NOMO-1 treated with dmso at 0.1 percent for 144 hours (cell line): ENCODE results near the gene CYGB.
A peak's percentile ranks its signal among the peaks of the same experiment; 100 is the strongest.

ENCODE experiments used
- DNase-seq: peaks from one replicate; lab custom pipeline; 2025; ENCODE audit not compliant: unreplicated experiment; lab: John Stamatoyannopoulos, UW

Gene CYGB

DNA sequence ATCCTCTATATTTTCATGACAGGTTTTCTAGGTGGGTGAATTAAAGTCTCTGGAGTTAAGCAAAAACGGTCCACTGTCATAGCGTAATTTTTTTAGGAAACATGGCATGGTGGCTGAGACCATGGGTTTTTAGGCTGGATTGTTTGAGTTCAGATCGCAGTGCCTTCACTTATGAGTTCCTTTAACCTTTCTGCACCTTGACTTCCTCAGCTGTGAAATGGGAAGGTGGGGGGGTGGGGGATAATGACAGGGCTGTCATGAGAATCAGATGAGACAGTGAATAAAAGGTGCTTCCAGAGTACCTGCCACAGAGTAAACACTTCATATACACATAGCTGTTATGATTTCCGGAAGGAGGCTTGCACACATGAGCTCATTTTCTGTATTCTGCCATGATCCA, 14.2 kb upstream of the CYGB start:
- no peak for DNase-seq

DNA sequence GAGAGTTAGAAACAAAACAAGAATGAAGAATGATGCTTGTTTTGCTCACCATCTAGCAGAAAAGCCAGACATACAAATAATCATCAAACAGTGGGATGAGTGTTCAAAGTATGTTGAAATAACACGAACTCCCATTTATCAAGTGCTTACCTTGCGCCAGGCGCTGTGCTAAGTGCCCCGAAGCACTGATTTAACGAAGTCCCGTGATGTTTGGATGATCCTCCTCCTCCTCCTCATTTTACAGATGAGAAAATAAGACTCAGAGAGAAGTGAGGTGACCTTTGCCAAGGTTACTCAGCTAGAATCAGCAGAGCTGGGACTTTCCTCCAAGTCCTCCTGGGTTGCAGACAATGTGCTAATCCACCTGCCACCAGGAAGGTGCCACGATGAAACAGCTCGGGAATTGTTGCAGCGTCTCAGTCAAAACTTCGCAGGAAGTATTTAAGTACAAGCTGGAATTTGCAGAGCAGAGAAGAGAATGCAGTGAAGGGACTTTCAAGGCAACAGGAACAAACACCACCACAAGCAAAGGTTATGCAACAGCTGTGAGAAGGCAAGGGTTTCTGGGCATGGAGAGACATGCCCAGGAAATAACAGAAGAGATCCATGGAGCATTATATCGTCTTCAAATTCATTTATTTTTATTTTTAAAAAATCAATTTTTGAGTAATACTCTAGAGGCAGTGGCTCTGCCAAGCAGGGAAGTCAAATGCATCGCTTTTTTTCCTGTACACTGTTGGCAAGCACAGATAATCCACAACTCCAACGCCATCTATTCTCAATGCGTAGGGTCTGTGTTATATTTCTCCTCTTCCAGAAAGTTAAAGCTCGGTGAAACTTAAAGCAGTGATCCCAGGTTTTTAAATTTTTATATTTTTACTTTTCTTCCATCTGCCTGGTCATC, 13.5 kb upstream of the CYGB start:
- DNase-seq, result peak; percentile 22

DNA sequence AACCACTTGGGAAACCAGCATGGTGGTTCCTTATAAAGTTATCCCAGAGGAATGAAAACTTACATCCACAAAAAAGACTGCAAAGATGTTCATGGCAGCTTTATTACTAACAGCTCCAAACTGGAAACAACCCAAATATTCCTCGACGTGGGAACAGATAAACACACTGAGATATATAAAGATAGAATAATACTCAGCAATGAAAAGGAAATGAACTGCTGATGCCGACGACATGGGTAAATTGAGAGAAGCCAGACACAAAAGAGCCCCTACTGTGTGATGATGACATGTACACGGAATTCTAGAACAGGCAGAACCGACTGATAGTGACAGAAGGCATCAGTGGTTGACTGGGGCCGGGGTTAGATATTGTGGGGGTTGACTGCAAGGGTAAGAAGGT, 12.0 kb upstream of the CYGB start:
- DNase-seq, result no peak

DNA sequence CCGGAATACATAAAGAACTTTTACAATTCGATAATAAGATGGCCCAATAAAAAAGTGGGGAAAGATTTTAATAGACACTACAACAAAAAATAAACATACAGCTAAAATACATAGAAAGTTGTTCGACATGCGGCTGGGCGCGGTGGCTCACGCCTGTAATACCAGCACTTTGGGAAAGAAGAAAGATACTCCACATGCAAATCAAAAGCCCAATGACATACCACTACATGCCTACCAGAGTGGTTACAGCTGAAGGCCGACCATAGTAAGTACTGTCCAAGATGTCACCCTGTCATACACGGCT, 11.7 kb upstream of the CYGB start:
- no peak for DNase-seq

DNA sequence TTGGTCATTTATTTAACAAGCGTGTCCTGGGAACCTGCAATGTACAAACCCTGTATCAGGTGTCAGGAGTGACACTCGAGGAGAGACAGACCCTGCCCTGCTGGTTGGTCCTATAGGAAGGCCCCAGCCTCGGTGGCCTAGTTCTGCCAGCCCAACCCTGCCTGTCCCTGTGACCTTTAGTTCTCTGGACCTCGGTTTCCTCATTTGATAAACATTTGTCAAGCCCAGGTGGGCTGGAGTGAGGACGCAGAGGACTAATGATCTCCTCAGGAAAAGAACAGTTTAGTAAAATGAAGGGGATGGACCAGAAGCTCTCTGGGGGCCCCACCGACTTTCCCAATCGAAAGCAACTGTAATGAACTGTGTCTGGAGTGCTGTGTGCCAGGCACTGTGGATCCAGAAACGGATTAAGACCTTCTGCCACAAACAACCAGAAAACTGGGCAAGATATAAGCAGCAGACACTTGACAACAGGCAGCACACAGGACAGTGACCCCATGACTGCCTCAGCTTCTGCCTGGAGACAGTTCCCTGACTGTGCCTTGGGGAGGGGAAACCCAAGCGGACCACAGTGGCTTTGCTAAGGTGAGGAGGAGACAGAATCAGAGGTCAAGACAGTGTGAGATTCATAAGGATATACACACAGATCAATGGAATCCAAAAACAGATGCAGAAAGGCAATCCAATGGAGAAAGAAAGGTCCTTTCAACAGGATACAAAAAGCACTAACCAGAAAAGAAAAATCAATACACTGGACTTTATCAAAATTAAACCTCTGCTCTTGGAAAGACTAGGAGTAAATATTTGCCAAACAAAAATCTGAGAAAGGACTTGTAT, 11.1 kb upstream of the CYGB start:
- DNase-seq, result no peak

DNA sequence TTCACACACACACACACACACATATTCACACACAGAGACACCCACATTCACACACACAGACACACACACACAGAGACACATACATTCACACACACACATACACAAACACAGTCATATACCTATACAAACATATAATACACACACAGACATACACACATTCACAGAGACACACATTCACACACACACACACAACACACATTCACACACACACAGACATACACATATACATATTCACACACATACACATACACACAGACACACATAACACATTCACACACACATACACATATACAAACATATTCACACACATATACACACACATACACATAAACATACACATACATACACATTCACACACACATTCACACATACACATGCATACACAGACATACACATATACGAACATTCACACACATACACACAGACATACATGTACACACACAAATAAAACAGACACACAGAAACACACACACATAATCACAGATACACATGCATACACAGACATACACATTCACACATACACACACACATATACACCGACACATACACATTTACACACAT, 10.2 kb upstream of the CYGB start:
- no peak for DNase-seq

DNA sequence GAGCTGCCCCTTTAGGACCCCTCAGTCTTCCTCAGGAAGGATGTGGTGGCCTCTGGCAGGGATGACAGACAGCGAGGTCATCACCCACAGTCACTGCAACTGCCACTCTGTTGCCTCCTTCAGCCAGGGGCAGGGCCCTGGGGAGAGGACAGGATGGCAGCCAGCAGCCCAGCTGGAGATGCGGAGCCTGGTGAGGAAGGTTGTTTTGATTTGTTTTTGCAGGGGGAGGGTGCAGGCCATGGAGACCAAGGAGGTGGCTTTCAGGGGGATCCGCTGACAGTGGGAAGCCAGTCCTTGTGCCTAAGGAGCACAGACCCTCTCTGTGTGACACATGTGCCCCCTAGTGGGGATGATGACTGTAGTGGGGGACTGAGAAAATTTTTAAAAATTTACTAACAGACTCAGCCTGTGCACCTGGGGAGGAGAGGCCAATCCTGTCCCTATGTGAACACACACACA, 9.7 kb upstream of the CYGB start:
- no peak for DNase-seq

DNA sequence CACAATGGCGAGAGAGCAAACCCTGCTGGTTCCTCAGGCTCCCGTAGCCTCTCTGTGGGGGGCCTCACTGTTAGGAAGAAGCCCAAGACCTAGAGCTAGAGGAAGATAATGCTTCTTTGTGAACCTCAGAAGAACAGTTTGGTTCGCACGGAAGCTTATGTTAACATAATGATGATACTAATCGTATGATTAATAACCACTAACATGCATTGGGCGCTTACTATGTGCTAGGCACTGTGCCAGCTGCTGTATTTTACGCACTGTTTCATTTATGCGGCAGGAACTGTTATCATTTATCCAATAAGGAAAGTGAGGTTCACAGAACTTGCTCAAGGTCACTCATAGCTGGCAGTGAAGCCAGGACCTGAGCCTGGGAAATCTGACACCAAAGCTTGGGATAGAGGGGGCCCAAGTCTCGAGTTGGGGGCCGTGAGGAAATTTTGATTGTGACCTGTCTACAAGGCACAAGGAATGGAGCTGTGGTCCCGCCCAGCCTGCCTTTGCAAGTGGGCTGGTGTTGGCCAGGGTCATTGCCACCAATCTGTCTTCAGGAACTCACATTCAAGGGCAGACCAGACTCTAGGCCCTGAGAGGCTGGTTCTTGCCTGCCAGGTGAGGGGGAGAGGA, 9.2 kb upstream of the CYGB start:
- no peak for DNase-seq

DNA sequence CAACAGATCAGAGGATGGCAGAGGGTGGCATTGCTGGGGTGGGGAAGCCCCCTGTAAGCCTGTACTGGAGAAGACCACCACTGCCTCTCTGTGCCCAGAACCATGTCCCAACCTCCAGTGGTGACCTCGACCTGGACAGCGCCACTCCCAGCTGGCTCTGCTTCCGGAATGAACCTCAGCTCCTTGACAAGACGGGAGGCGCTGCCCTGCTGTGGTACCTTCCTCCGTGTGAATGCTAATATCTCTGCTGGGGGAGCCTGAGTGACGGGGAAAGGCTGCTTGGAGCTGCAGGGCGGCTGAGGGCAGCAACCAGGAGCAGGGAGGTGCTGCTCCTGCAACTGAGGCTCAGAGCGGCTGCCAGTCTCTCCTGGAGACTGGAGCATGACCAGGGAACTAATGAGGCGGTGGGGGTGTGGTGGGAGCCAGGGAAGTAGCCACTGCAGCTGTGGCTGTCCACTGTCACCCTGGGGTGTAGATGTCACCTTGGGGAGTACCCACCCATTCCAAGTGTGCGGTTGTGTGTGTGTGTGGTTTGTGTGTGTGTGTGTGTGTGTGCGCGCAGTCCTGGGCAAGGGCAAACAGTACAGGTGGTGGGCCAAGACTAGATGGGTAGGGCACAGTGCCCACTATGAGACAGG, 8.5 kb upstream of the CYGB start:
- DNase-seq, result no peak

DNA sequence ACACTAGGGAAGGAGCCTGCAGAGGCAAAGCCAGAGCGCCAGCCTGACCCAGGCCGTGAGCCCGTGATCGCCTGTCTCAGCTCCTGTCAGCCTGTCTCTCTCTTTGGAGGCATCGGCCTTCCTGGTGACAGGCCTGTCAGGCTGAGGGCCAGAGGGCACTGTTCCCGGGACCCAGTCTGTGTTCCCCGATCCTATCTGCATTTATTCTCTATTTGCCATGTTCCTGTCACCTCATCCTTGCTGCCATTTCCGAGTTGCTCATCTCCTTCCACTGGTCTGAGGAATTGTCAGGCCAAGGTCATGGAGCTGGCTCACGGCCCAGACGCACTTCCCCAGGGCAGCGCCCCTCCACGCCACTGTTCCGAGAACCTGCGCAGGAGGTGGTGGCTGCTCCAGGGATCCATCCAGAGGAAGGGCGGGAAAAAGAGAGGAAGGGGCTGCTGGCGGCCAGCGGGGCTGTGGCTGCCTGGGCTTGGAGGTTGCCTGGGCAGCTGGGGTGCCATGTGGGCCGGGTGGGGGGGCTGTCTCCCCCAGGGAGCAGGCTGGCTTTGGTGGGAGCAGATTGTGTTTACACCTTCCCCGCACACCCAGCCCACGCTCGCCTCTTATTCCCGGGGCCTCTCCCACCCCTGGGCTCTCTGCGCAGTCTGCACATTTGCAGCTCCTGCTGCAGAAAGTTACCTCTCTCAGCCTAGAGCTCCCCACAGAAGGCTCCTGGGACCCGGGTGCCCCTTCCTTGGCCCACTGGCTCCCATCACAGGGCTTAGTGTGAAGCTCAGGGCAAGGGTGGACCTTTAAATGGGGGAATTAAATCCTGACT, 7.2 kb upstream of the CYGB start:
- no peak for DNase-seq

DNA sequence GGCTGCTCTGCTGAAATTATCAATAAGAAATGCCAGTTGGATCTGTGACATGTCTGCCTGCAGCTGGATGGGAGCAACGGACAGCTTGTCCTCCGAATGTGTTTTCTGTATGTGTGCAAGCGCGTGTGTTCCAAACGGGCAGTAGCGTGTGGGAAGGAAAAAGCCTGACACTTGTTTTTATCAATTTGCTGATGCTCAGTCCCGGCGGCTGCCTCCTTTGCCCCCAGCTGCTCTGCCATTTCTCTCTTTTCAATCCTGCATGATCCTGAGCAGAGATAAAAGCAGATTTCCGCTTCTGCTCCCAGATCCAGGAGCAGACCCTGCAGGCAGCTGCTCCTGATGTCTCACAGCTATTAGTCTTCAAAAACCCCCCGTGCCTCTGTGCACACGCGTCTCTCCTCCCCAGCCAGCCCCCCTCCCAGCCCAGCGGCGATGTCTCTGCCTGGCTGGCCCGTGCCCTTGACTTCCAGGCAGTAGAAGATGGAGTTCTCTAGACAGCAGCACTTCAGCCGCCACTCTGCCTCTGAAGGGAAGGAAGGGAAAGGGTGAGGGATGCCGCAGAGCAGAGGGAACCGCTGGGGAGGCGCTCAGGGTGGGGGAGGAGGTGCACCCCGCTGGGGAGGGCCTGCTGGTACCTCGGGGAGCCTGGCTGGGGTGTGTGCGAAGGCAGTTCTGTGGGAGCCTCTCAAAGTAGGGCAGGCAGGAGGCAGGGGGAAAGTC, 6.5 kb upstream of the CYGB start:
- DNase-seq, result no peak

DNA sequence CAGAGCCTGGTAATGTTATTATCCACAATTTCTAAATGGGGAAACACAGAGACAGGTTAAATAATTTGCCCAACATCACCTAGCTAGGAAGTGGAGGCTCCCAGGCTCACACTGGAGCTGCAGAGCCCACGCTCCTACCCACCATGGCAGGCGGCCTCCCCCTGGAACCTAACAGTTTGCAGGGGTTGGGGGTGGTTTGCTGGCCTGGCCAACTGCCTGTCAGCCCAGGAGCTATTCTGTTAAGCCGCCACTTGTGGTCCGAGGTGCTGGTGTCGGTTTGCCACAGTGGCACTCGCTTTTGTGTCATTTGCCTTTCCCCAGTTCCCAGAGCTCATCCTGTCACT, 5.9 kb upstream of the CYGB start:
- no peak for DNase-seq

DNA sequence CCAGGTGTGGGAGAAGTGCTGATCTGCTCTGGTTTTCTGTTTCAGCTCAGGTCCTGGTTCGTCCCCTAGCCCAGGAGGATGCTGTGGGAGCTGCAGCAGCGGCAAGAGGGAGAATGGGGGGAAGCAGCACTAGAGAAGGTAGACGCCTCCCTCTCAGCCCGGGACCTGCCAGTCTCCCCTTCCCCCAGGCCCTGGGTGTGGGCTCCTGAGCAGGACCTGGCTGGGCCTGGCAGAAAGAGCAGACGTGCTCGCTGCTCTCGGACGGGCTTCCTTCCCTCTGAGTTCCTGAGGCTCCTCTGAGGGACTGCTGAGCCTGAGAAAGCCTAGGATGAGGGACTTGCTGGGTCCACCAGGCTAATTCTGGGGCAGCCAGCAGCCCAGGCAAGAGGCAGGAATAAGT, 5.5 kb upstream of the CYGB start:
- no peak for DNase-seq

DNA sequence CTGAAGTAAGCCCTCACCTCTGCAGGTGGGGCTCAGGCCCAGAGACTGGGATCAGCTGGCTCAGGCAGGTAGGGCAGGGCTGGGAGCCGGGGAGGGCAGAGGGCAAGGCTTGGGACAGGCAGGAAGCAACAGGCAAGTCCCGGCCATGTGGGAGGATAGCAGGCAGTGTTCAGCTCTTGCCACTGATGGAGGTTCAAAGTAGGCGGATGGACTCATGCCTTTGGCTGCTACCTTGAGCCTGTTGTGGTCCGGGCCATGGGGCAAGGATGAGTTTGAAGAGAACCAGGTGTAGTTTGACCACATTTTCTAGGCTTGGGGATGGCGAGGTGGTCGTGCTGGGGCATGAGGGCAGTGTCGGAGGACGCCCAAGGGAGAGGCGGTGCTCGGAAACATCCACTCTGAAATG, 5.1 kb upstream of the CYGB start:
- no peak for DNase-seq

DNA sequence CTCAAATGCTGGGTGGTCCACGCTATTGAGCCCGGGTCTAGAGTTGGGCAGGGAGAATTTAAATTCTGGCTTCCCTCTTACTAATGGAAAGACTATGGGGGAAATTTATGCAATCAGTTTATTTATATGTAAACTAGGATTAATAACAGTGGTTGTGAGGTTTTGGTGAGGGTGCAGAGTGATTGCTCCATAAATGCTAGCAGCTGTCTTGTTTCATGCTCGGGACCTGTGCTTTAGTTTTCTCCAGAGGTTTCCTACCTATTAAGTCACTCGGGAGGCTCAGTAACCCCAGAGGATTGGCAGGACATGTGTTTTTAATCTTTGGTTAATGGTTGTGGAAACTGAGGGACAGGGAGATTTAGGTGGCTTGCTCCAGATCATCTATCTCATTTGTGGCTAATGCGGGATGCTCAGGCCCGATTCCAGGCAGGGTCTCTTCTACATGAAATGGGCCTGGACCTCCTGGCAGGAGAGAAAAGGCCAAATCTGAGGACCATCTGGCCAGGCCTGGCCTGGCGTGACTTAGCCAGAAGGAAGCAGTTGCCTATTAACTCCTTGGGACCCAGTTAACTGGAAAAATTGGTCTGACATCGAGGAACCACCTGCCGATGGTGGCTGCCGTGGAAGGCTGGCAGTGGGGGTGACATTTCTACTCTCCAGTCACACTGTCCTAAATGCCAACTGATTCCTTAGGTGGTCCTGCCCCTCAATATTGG, 4.4 kb upstream of the CYGB start:
- no peak for DNase-seq

DNA sequence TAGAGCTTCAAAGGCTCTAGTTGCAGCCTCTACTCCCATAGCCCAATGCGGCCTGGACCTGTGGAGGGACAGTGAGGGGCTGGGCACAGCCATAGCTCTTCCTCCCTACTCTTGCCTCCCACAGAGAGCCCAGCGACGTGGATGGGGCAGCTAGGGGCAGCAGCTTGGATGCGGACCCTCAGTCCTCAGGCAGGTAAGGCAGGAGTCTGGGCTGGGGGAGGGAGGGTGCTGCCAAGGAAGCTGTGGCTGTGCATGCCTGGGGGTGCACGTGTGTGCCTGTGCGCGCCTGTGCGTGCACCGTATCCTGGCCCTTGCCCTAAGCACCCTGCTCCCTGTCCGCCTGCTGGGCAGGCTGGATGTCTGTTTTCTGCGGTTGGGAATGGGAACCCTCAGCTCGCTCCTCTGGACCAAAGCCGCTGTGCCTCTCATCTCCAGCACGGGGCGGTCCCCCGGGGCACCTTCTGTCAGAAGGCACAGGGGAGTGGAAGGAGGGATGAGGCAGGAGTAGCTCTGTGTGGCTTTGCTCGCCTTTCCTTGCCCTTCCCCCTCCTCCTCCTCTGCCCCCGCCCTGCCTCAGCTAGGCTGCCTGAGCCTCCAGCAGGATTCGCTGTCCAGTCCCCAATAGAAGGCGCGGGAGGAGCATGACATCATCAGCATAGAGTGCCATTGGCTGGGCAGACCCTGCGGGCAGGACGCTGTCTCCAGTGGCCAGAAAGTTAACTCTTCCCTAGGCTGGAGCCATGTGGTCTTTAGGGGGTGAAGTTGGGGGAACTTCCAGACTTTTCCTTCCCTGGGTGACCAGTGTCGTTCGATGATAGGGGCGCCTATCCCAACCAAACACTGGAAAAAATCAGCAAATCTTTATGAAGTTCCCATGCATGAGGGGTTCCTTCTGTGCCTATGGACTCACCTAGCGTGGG, 3.1 kb upstream of the CYGB start:
- DNase-seq, result peak; percentile 84

DNA sequence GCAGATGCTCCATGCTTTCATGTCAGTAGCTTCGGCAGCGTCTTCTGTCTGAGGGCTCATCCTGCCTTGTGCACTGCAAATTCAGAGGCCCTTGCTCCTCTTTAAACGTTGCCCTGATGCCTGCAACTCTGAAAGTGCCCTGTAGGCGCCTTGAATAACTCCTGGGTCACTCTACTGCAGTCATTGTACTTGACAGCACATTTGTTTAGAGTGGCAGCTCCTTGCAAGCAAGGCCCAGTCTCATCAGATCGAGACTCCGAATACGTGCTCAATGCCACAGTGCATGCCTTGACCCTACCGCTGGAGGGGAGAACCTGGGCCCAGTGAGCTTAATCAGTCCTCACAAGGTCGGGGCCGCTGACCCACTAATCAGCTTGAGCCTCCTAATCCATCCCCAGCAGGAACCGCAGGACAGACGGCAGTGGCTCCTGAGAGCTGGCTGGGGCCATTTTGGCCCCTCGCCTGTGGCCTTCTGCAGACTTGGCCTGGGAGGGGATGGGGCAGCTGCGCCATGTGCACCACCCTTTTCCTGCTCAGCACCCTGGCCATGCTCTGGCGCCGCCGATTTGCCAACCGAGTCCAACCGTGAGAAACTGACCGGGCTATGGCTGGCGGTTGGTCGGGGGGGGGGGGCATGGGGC, 2.2 kb upstream of the CYGB start, which contains the start of gene PRCD:
PRCD (plus strand) TSS at position 414 of the 641 bp plus-strand sequence; CDS start at position 512, 98 bp downstream.
- no peak for DNase-seq
